EL (cell line): Measurements from ENCODE around the gene SRPRB.
A peak's percentile ranks its signal among the peaks of the same experiment; 100 is the strongest.

Experiments used
- DNase-seq: peaks from one replicate; pipeline ENCODE4 v3.0.0-alpha.2; 2016

SRPRB gene

GRCh38 chr3:133828576-133829309 lies 23.1 kb downstream of the SRPRB start:
- no peak for DNase-seq

- no peak for DNase-seq
Observed at GRCh38 chr3:133829310-133829707, 23.7 kb downstream of the SRPRB start.

- no peak for DNase-seq
Observed at GRCh38 chr3:133830071-133830470, 24.5 kb downstream of the SRPRB start.

GRCh38 chr3:133831966-133832801 lies 26.6 kb downstream of the SRPRB start:
- no peak for DNase-seq

GRCh38 chr3:133832802-133833144 lies 27.2 kb downstream of the SRPRB start:
- no peak for DNase-seq

GRCh38 chr3:133833267-133833666 lies 27.7 kb downstream of the SRPRB start:
- no peak for DNase-seq

- no peak for DNase-seq
Observed at GRCh38 chr3:133833880-133834620, 28.4 kb downstream of the SRPRB start.

GRCh38 chr3:133834621-133835417 lies 29.2 kb downstream of the SRPRB start:
- no peak for DNase-seq

- no peak for DNase-seq
Observed at GRCh38 chr3:133835418-133835743, 29.8 kb downstream of the SRPRB start.

GRCh38 chr3:133835961-133836360 lies 30.3 kb downstream of the SRPRB start:
- no peak for DNase-seq

- DNase-seq = no peak
Observed at GRCh38 chr3:133836497-133837158, 31.0 kb downstream of the SRPRB start.

- no peak for DNase-seq
Observed at GRCh38 chr3:133837487-133838295, 32.1 kb downstream of the SRPRB start.

GRCh38 chr3:133838296-133838789 lies 32.7 kb downstream of the SRPRB start:
- no peak for DNase-seq

- DNase-seq = no peak
Observed at GRCh38 chr3:133838916-133839800, 33.5 kb downstream of the SRPRB start.

GRCh38 chr3:133840055-133840737 lies 34.6 kb downstream of the SRPRB start:
- no peak for DNase-seq

GRCh38 chr3:133840767-133841166 lies 35.2 kb downstream of the SRPRB start:
- DNase-seq = no peak

GRCh38 chr3:133841196-133841595 lies 35.6 kb downstream of the SRPRB start:
- no peak for DNase-seq

GRCh38 chr3:133842158-133842557 lies 36.5 kb downstream of the SRPRB start:
- DNase-seq = no peak

GRCh38 chr3:133843634-133844033 lies 38.0 kb downstream of the SRPRB start:
- DNase-seq = peak; percentile 89

- no peak for DNase-seq
Observed at GRCh38 chr3:133845127-133845526, 39.5 kb downstream of the SRPRB start.
